Activated CD4-positive, alpha-beta T cell treated with anti-CD3 and anti-CD28 coated beads, Interleukin-2, amount 10 ng/mL, durations not matched to agents 24 days and 14 days (primary cell): ENCODE measurements around the gene DNAJC30. TPM values are rescaled to one million over a fixed set of nuclear protein-coding genes. Genes with fewer than 3 reads are reported as not detected.
"Not testable (repeated sequence)": the region's sequence is repeated elsewhere in the genome, so short reads cannot be mapped to it uniquely, and the experiment has no call there.

Experiments used
- DNase-seq: peaks from one replicate; pipeline ENCODE4 v3.0.0; 2022
- H3K27ac Mint-ChIP-seq: one replicate; pipeline ENCODE4 v1.8.0; 2022; ENCODE audit warnings: mild to moderate bottlenecking, mixed read lengths
- H3K27me3 Mint-ChIP-seq: one replicate; pipeline ENCODE4 v1.8.0; 2022; ENCODE audit warnings: mixed read lengths
- H3K36me3 Mint-ChIP-seq: one replicate; pipeline ENCODE4 v1.8.0; 2022; ENCODE audit warnings: low read depth, mild to moderate bottlenecking, mixed read lengths
- H3K4me1 Mint-ChIP-seq: one replicate; pipeline ENCODE4 v1.8.0; 2021; ENCODE audit warnings: mixed read lengths
- H3K4me3 Mint-ChIP-seq: one replicate; pipeline ENCODE4 v1.8.0; 2022; ENCODE audit warnings: mild to moderate bottlenecking, moderate library complexity, mixed read lengths
- H3K9me3 Mint-ChIP-seq: one replicate; pipeline ENCODE4 v1.8.0; 2021; ENCODE audit warnings: mixed read lengths
- intact Hi-C: fragments of 100-400 bp; cut with micrococcal nuclease; formaldehyde crosslinking; loops from one replicate; pipeline ENCODE4 v1.15.1; 2023
- total RNA-seq: library from RNA; stranded (reverse); gene quantifications from 2 replicates; pipeline ENCODE4 v1.2.3, GENCODE V29; 2022

Gene DNAJC30
- total RNA-seq, 1 donor from 2014 or later, result 10.9 TPM

GRCh38 chr7:73683788-73684693 is 788 bp upstream of the DNAJC30 start:
- peak overlapping the region; percentile 96 for H3K4me3 Mint-ChIP-seq
- H3K27me3 Mint-ChIP-seq, result no peaks in the 10 kb centered on the region
- H3K36me3 Mint-ChIP-seq, result peaks cover 41% of the 10 kb centered on the region
- no peaks in the 10 kb centered on the region for H3K9me3 Mint-ChIP-seq
- peaks cover 29% of the 10 kb centered on the region for H3K4me1 Mint-ChIP-seq
- peak overlapping the region; percentile 98 for H3K27ac Mint-ChIP-seq
- intact Hi-C loops, result loop anchor here (1.0 kb wide), 6 partner anchors 17 to 162 kb away; partner anchors contain the start of genes ABHD11, BAZ1B, BCL7B and TBL2
- DNase-seq, result no peak

DNA sequence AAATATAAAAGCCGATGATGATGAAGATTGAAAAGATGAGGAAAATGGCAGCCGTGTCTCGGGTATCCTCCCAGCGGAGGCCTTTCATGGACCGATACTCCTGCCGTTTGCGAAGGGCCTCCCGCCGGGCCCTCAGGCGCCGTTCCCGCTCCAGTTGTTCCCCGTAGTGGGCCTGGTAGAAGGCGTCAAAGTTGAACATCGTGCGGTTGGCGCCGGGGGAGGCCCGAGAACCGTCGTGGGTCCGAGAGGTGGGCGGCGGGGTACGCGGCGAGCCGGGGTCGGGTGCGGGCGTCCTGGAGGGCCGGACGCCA is 553 bp downstream of the DNAJC30 start:
- Mint-ChIP-seq H3K27me3 (no peaks in the 10 kb centered on the region), H3K4me3 (peak overlapping the region; percentile 96), H3K9me3 (no peaks in the 10 kb centered on the region), H3K27ac (peak overlapping the region; percentile 98), H3K4me1 (peaks cover 21% of the 10 kb centered on the region), H3K36me3 (peaks cover 43% of the 10 kb centered on the region)
- no peak for DNase-seq
- intact Hi-C loops, result loop anchor here (1.0 kb wide), 6 partner anchors 15 to 160 kb away; partner anchors contain the start of genes ABHD11, BAZ1B, BCL7B and TBL2

DNA sequence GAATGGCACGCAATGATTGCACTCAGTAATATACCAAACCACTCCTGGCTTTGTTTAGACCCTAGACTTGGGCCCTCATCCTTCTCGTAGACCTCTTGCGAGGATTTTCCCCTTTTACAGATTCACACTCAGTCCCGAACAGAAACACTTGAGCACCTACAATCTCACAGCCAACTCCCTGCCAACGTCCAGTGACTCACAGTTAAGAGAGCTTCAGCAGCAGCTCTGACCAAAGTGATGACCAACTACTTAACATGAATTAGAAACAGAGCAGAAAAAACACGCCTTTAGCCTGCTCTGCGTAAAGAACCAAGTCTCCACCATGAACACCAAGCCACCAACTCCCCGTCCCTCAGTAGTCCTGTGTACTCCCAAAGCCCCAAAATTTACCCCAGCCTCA is 2.2 kb downstream of the DNAJC30 start:
- H3K4me1 Mint-ChIP-seq, result peaks cover 21% of the 10 kb centered on the region
- H3K4me3 Mint-ChIP-seq, result peak overlapping the region; percentile 96
- H3K36me3 Mint-ChIP-seq, result peaks cover 32% of the 10 kb centered on the region
- intact Hi-C loops, result no loop called here
- no peaks in the 10 kb centered on the region for H3K27me3 Mint-ChIP-seq
- no peaks in the 10 kb centered on the region for H3K9me3 Mint-ChIP-seq
- peak overlapping the region; percentile 29 for H3K27ac Mint-ChIP-seq
- DNase-seq, result no peak

- H3K36me3 Mint-ChIP-seq, result peaks cover 31% of the 10 kb centered on the region
- H3K27ac Mint-ChIP-seq, result no peak overlapping the region
- intact Hi-C loops, result no loop called here
- no peaks in the 10 kb centered on the region for H3K27me3 Mint-ChIP-seq
- H3K4me3 Mint-ChIP-seq, result no peak overlapping the region
- no peak for DNase-seq
- H3K4me1 Mint-ChIP-seq, result peaks cover 21% of the 10 kb centered on the region
- H3K9me3 Mint-ChIP-seq, result no peaks in the 10 kb centered on the region
These were observed 2.8 kb downstream of the DNAJC30 start for GRCh38 chr7:73680501-73680900.

- H3K4me1 Mint-ChIP-seq, result peaks cover 21% of the 10 kb centered on the region
- H3K27ac Mint-ChIP-seq, result no peak overlapping the region
- intact Hi-C loops, result no loop called here
- H3K27me3 Mint-ChIP-seq, result peaks cover 2% of the 10 kb centered on the region
- peaks cover 28% of the 10 kb centered on the region for H3K36me3 Mint-ChIP-seq
- H3K9me3 Mint-ChIP-seq, result no peaks in the 10 kb centered on the region
- H3K4me3 Mint-ChIP-seq, result no peak overlapping the region
- no peak for DNase-seq
These were observed 3.5 kb downstream of the DNAJC30 start for GRCh38 chr7:73679709-73680108.

DNA sequence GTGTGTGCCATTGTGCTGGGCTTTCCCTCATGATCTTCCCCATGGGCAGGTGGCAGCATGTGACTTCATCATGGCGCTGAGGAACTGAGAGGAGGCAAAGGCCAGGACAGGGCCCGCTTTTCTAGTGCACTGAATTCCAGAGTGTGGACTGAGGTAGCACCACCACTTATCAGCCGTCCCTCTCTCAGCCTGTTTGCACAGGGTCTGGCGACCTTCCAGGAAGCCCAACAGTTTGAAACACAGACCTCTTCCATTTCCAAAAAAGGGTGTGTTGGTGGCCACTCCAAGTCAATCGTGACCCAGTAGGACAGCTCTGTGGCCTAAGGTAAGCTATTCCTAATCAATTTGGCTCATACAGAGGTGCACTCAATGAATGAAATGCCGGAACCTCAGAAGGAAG is 4.4 kb downstream of the DNAJC30 start:
- Mint-ChIP-seq H3K27ac (no peak overlapping the region), H3K36me3 (peaks cover 27% of the 10 kb centered on the region), H3K9me3 (no peaks in the 10 kb centered on the region), H3K27me3 (peaks cover 2% of the 10 kb centered on the region), H3K4me3 (no peak overlapping the region), H3K4me1 (peaks cover 20% of the 10 kb centered on the region)
- intact Hi-C loops, result no loop called here
- no peak for DNase-seq

DNA sequence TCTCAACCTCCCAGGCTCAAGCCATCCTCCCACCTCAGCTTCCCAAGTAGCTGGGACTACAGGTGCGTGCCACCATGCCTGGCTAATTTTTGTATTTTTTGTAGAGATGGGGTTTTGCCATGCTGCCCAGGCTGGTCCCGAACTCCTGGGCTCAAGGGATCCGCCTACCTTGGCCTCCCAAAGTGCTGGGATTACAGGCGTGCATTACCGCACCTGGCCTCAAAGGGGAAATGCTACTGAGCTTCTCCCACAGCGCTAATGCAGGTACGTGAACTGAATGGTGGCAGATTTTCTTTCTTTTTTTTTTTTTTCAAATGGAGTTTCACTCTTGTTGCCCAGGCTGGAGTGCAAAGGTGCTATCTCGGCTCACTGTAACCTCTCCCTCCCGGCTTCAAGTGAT is 7.2 kb downstream of the DNAJC30 start:
- H3K36me3 Mint-ChIP-seq, result peaks cover 17% of the 10 kb centered on the region
- H3K4me1 Mint-ChIP-seq, intact Hi-C loops, H3K27ac Mint-ChIP-seq, H3K27me3 Mint-ChIP-seq, DNase-seq, H3K9me3 Mint-ChIP-seq, H3K4me3 Mint-ChIP-seq: not testable (repeated sequence)

GRCh38 chr7:73674468-73675124 is 8.7 kb downstream of the DNAJC30 start:
- no peaks in the 10 kb centered on the region for H3K4me1 Mint-ChIP-seq
- H3K27me3 Mint-ChIP-seq, result peaks cover 14% of the 10 kb centered on the region
- no peak for DNase-seq
- intact Hi-C loops, result no loop called here
- no peaks in the 10 kb centered on the region for H3K9me3 Mint-ChIP-seq
- H3K27ac Mint-ChIP-seq, result no peak overlapping the region
- H3K4me3 Mint-ChIP-seq, result no peak overlapping the region
- peaks cover 14% of the 10 kb centered on the region for H3K36me3 Mint-ChIP-seq

DNA sequence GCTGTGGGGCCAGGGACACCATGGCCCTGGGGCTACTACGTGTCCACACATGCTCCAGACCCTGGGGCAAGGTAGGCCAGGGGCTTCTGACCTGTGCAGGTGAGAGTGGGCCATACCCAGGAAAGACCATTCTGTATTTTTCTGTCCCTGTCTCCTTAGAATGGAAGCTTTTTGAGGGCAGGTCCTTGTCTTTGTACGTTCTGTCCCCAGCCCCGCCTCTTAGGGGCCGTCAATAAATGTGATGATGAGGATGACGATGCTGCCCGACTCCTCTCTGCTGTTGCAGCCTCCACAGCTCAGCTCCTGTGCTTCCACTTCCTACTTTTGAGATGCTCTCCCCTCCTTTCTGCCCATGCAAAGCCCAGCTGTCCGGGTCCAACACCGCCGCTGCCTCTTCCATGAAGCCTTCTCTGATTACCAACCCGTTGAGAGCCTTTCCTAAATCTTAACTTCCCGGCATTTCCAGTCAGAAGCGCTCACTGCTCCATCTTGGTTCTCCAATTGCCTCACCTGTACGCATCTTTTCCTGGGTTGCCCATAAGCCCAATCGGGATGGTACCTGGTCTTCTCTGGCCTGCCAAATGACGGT is 11.3 kb downstream of the DNAJC30 start:
- H3K4me3 Mint-ChIP-seq, result no peak overlapping the region
- H3K4me1 Mint-ChIP-seq, result peaks cover 9% of the 10 kb centered on the region
- intact Hi-C loops, result no loop called here
- no peak overlapping the region for H3K27ac Mint-ChIP-seq
- no peaks in the 10 kb centered on the region for H3K9me3 Mint-ChIP-seq
- no peaks in the 10 kb centered on the region for H3K36me3 Mint-ChIP-seq
- H3K27me3 Mint-ChIP-seq, result peaks cover 24% of the 10 kb centered on the region
- DNase-seq, result no peak

- intact Hi-C loops, result no loop called here
- Mint-ChIP-seq H3K9me3 (no peaks in the 10 kb centered on the region), H3K27me3 (peaks cover 24% of the 10 kb centered on the region), H3K36me3 (no peaks in the 10 kb centered on the region), H3K4me1 (peaks cover 9% of the 10 kb centered on the region), H3K27ac (no peak overlapping the region), H3K4me3 (no peak overlapping the region)
- DNase-seq, result no peak
These were observed 12.0 kb downstream of the DNAJC30 start for GRCh38 chr7:73671322-73671661.

DNA sequence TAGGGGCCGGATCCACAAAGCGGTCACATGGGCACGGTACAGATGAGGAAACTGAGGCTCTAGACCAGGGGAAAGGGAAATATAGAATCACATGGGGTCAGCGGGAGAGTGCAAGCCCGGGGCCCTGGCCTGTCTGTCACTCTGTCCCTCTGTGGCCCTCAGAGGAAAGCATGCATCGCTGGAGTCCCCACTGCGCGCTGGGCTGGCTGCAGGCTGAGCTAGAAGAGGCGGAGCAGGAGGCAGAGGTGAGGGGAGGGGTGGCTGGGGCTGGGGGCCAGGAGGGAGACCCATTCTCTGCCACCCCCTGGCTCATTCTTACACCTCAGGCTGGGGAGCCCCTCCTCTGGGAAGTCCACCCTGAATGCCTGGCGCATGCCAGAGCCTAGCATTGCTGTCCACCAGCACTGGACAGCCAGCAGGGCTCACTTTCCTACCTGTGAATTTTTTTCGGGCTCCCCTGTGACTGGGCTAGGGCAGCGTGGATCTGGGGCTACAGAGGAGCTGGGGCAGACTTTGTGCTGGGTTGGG is 13.3 kb downstream of the DNAJC30 start:
- peaks cover 33% of the 10 kb centered on the region for H3K27me3 Mint-ChIP-seq
- H3K9me3 Mint-ChIP-seq, result no peaks in the 10 kb centered on the region
- no peak overlapping the region for H3K27ac Mint-ChIP-seq
- H3K4me1 Mint-ChIP-seq, result peaks cover 13% of the 10 kb centered on the region
- no peak overlapping the region for H3K4me3 Mint-ChIP-seq
- H3K36me3 Mint-ChIP-seq, result no peaks in the 10 kb centered on the region
- intact Hi-C loops, result loop anchor here (5.0 kb wide), 1 partner anchor 148 kb away; the partner anchor contains the start of gene BAZ1B
- no peak for DNase-seq

DNA sequence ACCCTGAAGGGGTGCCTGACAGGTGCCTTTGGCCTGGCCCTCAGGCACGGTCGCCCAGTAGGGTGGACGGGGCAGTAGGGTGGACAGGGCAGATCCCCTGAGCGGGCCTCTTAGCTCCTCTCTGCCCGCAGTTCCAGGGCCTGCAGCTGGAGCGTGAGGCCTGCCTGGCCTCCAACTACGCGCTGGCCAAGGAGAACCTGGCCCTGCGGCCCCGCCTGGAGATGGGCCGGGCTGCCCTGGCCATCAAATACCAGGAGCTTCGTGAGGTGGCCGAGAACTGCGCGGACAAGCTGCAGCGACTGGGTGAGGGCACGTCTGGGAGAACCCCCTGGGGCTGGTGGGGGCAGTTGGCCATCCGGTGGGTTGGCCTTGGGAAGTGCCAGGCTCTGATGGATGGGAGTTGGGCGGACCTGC is 14.0 kb downstream of the DNAJC30 start:
- no peak overlapping the region for H3K4me3 Mint-ChIP-seq
- intact Hi-C loops, result loop anchor here (5.0 kb wide), 1 partner anchor 147 kb away; the partner anchor contains the start of gene BAZ1B
- H3K4me1 Mint-ChIP-seq, result peaks cover 13% of the 10 kb centered on the region
- H3K27me3 Mint-ChIP-seq, result peaks cover 37% of the 10 kb centered on the region
- DNase-seq, result no peak
- no peaks in the 10 kb centered on the region for H3K36me3 Mint-ChIP-seq
- peak overlapping the region; percentile 49 for H3K27ac Mint-ChIP-seq
- no peaks in the 10 kb centered on the region for H3K9me3 Mint-ChIP-seq

- Mint-ChIP-seq H3K27ac (no peak overlapping the region), H3K9me3 (no peaks in the 10 kb centered on the region), H3K36me3 (no peaks in the 10 kb centered on the region), H3K4me3 (peak overlapping the region; percentile 78), H3K27me3 (peaks cover 40% of the 10 kb centered on the region), H3K4me1 (peaks cover 13% of the 10 kb centered on the region)
- intact Hi-C loops, result loop anchor here (5.0 kb wide), 1 partner anchor 147 kb away; the partner anchor contains the start of gene BAZ1B
- DNase-seq, result no peak
These were observed 14.4 kb downstream of the DNAJC30 start for GRCh38 chr7:73668886-73669230.
